Activated T-cell treated with anti-CD3 and anti-CD28 coated beads, Interleukin-2, amount 50 U/mL, for 72 hours (primary cell): ENCODE measurements around the gene RAB36. TPM values are rescaled to one million over a fixed set of nuclear protein-coding genes. Genes with fewer than 3 reads are reported as not detected.
A peak's percentile ranks its signal among the peaks of the same experiment; 100 is the strongest.

Source experiments
- ATAC-seq, 2 donors: fragments of 150-1000 bp; cut with Tn5 transposase; replicated peaks in 1 of 2; 2 replicates each; pipeline ENCODE4 v1.10.0; 2021; ENCODE audit warnings: moderate library complexity in 2 of 2, mild to moderate bottlenecking in 1 of 2
- DNase-seq, 2 donors: peaks; one replicate each; pipeline ENCODE4 v3.0.0; 2021 to 2022; ENCODE audit warnings: mixed read lengths in 1 of 2
- H3K27ac Mint-ChIP-seq: one replicate; pipeline ENCODE4 v1.8.0; 2022; ENCODE audit warnings: mild to moderate bottlenecking, moderate library complexity, mixed read lengths
- H3K27me3 Mint-ChIP-seq: one replicate; pipeline ENCODE4 v1.8.0; 2022; ENCODE audit warnings: low read depth, mixed read lengths
- H3K36me3 Mint-ChIP-seq, 2 donors: one replicate each; pipeline ENCODE4 v1.8.0; 2022; ENCODE audit warnings: mixed read lengths in 2 of 2, mild to moderate bottlenecking in 1 of 2; ENCODE audit not compliant: insufficient read depth in 2 of 2
- H3K4me1 Mint-ChIP-seq: one replicate; pipeline ENCODE4 v1.8.0; 2022; ENCODE audit warnings: low read depth, mixed read lengths
- H3K4me3 Mint-ChIP-seq, 2 donors: one replicate each; pipeline ENCODE4 v1.8.0; 2022; ENCODE audit warnings: mild to moderate bottlenecking in 2 of 2, mixed read lengths in 2 of 2, moderate library complexity in 2 of 2
- H3K9me3 Mint-ChIP-seq, 2 donors: one replicate each; pipeline ENCODE4 v1.8.0; 2022; ENCODE audit warnings: mixed read lengths in 2 of 2
- total RNA-seq, 2 donors: library from RNA; stranded (reverse); gene quantifications; one replicate each; pipeline ENCODE4 v1.2.3, GENCODE V29; 2022

RAB36 gene
- total RNA-seq, 2 donors from 2014 or later = 0.14 to 0.19 TPM

- Mint-ChIP-seq H3K9me3 (no peaks in the 10 kb centered on the region), H3K4me1 (no peaks in the 10 kb centered on the region), H3K27ac (no peak overlapping the region), H3K27me3 (no peaks in the 10 kb centered on the region), H3K4me3 (no peak overlapping the region), H3K36me3 (no peaks in the 10 kb centered on the region)
- DNase-seq = no peak
- no peak for ATAC-seq
Measured at GRCh38 chr22:23113067-23113846, 32.0 kb upstream of the RAB36 start.

- Mint-ChIP-seq H3K27me3 (no peaks in the 10 kb centered on the region), H3K4me3 (no peak overlapping the region), H3K27ac (no peak overlapping the region), H3K36me3 (no peaks in the 10 kb centered on the region), H3K9me3 (no peaks in the 10 kb centered on the region), H3K4me1 (peaks cover under 1% of the 10 kb centered on the region)
- DNase-seq (no peak), ATAC-seq (no peak)
Measured at GRCh38 chr22:23113847-23114720, 31.2 kb upstream of the RAB36 start.

GRCh38 chr22:23114721-23115020 lies 30.6 kb upstream of the RAB36 start:
- Mint-ChIP-seq H3K27ac (no peak overlapping the region), H3K27me3 (no peaks in the 10 kb centered on the region), H3K4me1 (peaks cover 6% of the 10 kb centered on the region), H3K4me3 (no peak overlapping the region), H3K36me3 (peaks cover 0 to 2% of the 10 kb centered on the region in 2 donors), H3K9me3 (no peaks in the 10 kb centered on the region)
- ATAC-seq (no peak), DNase-seq (no peak)

- H3K36me3 Mint-ChIP-seq = peaks cover 0 to 2% of the 10 kb centered on the region in 2 donors
- H3K27ac Mint-ChIP-seq = no peak overlapping the region
- ATAC-seq = no peak
- no peaks in the 10 kb centered on the region for H3K27me3 Mint-ChIP-seq
- no peak for DNase-seq
- no peaks in the 10 kb centered on the region for H3K9me3 Mint-ChIP-seq
- no peak overlapping the region for H3K4me3 Mint-ChIP-seq
- peaks cover 10% of the 10 kb centered on the region for H3K4me1 Mint-ChIP-seq
Measured at GRCh38 chr22:23115369-23115768, 29.9 kb upstream of the RAB36 start.

- no peaks in the 10 kb centered on the region for H3K27me3 Mint-ChIP-seq
- peaks cover 10% of the 10 kb centered on the region for H3K4me1 Mint-ChIP-seq
- no peak overlapping the region for H3K27ac Mint-ChIP-seq
- peaks cover 0 to 2% of the 10 kb centered on the region in 2 donors for H3K36me3 Mint-ChIP-seq
- H3K4me3 Mint-ChIP-seq = no peak overlapping the region
- DNase-seq (no peak), ATAC-seq (no peak)
- H3K9me3 Mint-ChIP-seq = no peaks in the 10 kb centered on the region
Measured at GRCh38 chr22:23115825-23116494, 29.3 kb upstream of the RAB36 start.

- Mint-ChIP-seq H3K36me3 (peaks cover 0 to 2% of the 10 kb centered on the region in 2 donors), H3K9me3 (no peaks in the 10 kb centered on the region), H3K27ac (no peak overlapping the region), H3K4me3 (no peak overlapping the region), H3K27me3 (no peaks in the 10 kb centered on the region), H3K4me1 (peaks cover 10% of the 10 kb centered on the region)
- no peak for DNase-seq
- ATAC-seq = no peak
Measured at GRCh38 chr22:23116506-23117263, 28.6 kb upstream of the RAB36 start.

- Mint-ChIP-seq H3K4me1 (peaks cover 10% of the 10 kb centered on the region), H3K36me3 (peaks cover 0 to 2% of the 10 kb centered on the region in 2 donors), H3K27ac (no peak overlapping the region), H3K27me3 (no peaks in the 10 kb centered on the region), H3K4me3 (no peak overlapping the region), H3K9me3 (no peaks in the 10 kb centered on the region)
- no peak for ATAC-seq
- no peak for DNase-seq
Measured at GRCh38 chr22:23117275-23117674, 28.0 kb upstream of the RAB36 start.

- no peak for DNase-seq
- Mint-ChIP-seq H3K4me3 (no peak overlapping the region), H3K9me3 (no peaks in the 10 kb centered on the region), H3K36me3 (peaks cover 0 to 2% of the 10 kb centered on the region in 2 donors), H3K4me1 (peaks cover 10% of the 10 kb centered on the region), H3K27ac (no peak overlapping the region), H3K27me3 (no peaks in the 10 kb centered on the region)
- no peak for ATAC-seq
Measured at GRCh38 chr22:23117891-23118646, 27.2 kb upstream of the RAB36 start.

GRCh38 chr22:23118647-23119493 lies 26.4 kb upstream of the RAB36 start:
- H3K27ac Mint-ChIP-seq = peak overlapping the region; percentile 91
- H3K4me1 Mint-ChIP-seq = peaks cover 10% of the 10 kb centered on the region
- DNase-seq = no peak
- peaks cover 0 to 2% of the 10 kb centered on the region in 2 donors for H3K36me3 Mint-ChIP-seq
- peak overlapping the region; percentile 47 to 70 for H3K4me3 Mint-ChIP-seq
- no peaks in the 10 kb centered on the region for H3K9me3 Mint-ChIP-seq
- ATAC-seq = no peak
- H3K27me3 Mint-ChIP-seq = no peaks in the 10 kb centered on the region

GRCh38 chr22:23119494-23120414 lies 25.5 kb upstream of the RAB36 start:
- H3K27me3 Mint-ChIP-seq = no peaks in the 10 kb centered on the region
- ATAC-seq = peak; percentile 83 to 86
- H3K9me3 Mint-ChIP-seq = no peaks in the 10 kb centered on the region
- peak; percentile 44 to 57 for DNase-seq
- H3K4me3 Mint-ChIP-seq = peak overlapping the region; percentile 47 to 70
- H3K27ac Mint-ChIP-seq = peak overlapping the region; percentile 91
- H3K4me1 Mint-ChIP-seq = peaks cover 10% of the 10 kb centered on the region
- peaks cover 0 to 2% of the 10 kb centered on the region in 2 donors for H3K36me3 Mint-ChIP-seq

- Mint-ChIP-seq H3K9me3 (no peaks in the 10 kb centered on the region), H3K4me1 (peaks cover 10% of the 10 kb centered on the region), H3K4me3 (no peak overlapping the region), H3K27ac (no peak overlapping the region), H3K27me3 (no peaks in the 10 kb centered on the region), H3K36me3 (peaks cover 0 to 2% of the 10 kb centered on the region in 2 donors)
- no peak for DNase-seq
- no peak for ATAC-seq
Measured at GRCh38 chr22:23120415-23120899, 24.8 kb upstream of the RAB36 start.
